Measurements from ENCODE around the gene EEA1.
"Not testable (repeated sequence)": the region's sequence is repeated elsewhere in the genome, so short reads cannot be mapped to it uniquely, and the experiment has no call there.

Gene EEA1

DNA sequence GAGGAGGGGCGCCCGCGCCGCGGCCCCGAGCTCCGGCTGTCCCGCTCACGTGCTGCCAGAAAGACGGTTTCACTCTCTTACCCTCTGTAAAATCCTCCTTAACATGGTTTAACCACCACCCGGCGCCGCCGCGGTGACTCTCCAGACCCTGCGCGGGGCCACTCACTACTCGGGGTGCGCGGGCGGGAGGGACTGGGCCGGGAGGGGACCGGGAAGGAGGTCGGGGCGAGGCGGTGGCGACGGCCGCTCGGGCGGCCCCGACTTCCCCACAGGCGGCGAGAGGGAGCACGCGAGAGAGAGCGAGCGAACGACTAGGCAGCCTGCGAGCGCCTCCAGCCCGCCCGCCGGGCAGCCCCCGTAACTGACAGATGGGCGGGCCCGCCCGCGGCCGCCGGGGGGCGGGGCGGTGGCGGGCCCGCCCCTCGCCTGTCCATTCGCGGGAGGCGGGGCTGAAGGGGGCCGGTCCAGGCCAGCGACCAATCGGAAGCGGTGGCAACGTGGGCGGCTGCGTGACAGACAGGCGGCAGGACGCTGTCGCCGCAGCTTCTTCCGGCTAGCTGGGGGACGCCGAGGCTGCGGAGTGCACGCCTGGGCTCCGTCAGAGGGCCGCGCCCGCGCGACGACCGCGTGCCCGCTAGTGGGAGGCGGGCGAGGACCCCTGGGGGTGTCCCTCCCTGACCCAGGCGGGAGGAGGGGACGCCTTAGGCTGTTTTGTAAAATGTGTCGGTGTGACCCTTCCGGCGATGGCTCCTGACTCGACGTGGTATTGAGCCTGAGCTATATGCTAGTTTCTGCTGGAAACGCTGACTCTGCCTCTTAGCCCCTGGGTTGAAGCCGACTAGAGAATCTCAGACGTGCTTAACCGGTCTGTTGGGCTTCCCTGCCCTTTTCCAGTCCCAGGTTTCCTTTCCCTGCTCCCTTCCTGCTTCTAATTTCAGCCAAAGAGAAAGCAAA, at the start of gene EEA1:
TSS of gene EEA1 (minus strand) at position 334 of the 954 bp plus-strand sequence. CDS start at position 105, 229 bp downstream.
- peak; percentile 97 for DNase-seq (ENCODE audit: low read depth)

DNA sequence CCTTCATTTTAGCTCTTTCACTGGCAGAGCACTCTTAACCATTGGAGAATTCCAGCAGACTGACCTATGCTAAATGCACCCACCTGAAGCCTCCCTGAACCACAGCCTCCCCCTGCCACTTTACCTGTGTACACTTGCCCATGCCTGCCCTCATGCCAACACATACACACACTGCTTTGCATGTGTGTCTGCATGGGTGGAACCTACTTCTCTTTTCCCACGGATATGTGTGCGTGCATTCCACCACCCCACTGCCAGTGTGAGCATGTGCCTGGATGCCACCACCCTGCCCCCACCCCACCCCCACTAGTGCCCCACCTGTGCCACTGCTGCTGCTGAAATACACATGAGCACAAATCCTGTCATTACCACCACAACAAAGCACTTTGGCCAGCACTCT, 49.5 kb upstream of the EEA1 start:
- no peak for DNase-seq (ENCODE audit: low read depth)

DNA sequence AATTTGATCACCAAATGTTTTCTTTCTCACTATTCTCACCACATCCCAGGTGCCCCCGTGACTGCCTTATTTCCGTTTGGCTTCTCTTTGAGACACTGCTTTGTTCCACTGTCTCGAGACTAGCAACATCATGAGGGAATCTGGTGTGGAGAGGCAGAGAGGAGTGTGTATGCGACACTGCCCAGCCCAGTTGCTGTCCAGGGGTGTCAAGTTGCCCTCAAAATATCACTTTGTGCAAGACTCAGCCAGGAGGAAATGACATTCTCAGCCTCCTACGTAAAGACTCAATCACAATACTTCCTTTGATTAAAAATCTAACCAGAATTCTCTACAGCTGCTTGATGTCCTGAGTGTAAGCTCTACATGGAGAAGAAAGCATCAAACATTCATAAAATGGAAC, 48.2 kb upstream of the EEA1 start:
- DNase-seq (ENCODE audit: low read depth) = no peak

DNA sequence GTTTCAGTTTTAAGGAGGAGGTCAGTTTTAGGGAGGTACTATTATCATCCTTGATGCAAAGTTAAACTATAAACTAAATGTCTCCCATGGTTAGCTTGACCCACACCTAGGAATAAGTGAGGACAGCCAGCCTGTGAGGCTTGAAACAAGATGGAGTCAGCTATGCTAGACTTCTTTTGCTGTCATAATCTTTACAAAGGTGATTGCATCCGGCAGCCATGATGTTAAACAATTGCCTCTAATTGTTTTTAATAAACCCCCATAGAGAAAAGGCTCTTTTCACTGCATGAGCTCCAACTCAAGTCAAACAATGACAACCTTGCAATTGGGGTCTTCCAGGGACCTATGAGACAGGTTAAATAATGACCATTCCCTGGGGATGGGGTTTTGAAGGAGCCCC, 45.7 kb upstream of the EEA1 start:
- no peak for DNase-seq (ENCODE audit: low read depth)

DNA sequence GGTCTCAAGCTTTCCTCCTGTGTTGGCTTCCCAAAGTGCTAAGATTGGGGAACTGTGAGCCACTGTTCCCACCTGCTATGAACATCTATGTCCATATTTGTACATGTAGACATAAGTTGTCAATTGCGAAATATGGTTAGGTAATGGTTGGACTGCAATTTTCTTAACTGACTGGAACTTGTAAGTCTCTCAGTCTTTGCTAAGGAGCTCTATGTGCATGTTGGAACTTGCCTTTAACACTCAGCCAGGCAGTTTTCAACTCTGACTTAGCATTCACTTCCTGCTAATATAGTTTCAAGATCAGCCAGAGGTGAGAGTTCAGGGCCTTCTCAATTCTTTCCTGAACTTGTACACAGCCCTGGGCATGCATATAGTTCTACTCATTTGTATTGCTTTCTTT, 44.5 kb upstream of the EEA1 start:
- peak; percentile 19 for DNase-seq (ENCODE audit: low read depth)

DNA sequence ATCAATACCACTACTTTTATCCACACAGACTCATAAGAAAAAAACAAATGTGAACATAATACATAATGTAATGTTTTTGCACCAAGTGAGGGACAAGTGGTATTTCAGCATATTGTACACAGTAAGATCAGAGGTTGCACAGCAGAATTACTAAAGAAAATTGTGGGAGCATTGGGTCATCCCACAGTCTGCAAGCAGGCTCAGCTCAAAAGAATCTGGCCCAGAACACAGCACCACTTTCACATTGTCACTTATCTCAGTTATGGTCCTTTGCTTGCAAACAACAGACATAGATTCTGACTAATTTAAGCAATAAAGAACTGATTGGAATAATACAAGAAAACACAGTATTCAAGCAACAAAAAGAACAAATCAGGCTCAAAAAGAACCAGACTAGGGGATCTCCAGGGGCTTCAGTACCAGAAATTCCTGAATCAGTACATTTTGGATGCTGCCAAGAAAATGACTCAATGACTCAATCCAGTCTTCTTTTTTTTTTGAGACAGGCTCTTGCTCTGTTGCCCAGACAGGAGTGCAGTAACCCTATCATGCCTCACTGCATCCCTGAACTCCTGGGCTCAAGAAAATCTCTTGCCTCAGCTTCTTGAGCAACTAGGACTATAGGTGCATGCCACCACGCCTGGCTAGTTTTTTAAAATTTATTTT, 42.9 kb upstream of the EEA1 start:
- DNase-seq (ENCODE audit: low read depth) = peak; percentile 82

DNA sequence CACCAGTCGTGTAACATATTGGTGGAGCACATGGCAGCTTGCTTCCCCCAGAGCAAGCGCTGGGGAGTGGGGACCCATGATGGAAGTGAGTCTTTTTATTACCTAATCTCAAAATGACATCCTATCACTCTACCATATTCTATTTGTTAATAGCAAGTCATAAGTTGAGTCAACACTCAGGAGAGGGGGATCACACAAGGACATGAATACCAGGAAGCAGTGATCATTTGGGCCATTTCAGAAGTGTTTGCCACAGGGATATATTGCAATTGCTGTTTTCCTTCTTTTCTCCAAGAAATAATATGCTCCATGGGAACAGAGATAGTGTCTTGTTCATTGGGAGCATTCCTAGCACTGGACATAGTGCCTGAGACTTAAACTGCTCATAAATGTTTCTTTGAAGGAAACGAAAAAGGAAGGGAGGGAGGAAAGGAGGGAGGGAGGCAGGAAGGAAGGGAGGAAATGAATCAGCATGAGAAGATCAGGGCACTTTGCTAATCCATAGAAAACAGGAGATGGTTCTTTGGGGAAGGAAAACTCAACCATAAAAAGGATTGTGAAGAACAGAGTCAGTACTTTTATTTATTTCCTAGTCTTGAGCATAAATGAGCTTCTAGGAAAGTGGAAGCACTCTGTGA, 39.2 kb upstream of the EEA1 start:
- peak; percentile 62 for DNase-seq (ENCODE audit: low read depth)

DNA sequence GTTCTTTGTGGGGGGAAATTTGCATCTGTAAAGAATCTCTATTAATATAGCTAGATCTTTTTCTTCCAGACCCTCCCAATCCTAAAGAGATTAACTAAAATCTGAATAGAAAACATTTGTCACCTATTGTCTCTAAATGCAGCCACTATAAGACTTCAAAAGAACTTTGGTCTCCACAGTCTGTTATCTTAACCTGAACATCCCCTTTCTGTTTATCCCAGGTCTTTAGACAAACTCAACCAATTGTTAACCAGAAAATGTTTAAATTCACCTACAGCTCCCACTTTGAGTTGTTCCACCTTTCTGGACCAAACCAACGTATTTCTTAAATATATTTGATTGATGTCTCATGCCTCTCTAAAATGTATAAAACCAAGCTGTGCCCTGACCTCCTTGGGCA, 35.3 kb upstream of the EEA1 start:
- not testable (repeated sequence) for DNase-seq (ENCODE audit: low read depth)

DNA sequence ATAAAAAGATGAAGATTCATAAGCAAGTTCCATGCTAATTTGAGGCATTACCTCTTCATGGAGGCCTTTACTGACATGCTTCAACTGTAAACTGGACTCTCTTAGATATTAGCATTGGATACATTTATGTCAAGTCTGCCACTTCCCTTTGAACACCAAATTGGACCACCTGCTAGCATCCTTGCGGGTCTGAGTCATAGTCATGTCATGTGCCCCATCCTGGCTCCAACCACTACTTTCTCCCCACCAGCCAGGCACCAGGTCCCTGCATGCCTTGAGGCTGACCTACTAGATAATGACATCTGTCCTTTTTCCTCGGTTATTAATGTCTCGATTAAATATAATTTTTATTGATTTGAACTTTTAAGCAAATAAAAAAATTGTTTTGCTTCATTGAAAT, 32.9 kb upstream of the EEA1 start:
- peak; percentile 68 for DNase-seq (ENCODE audit: low read depth)

DNA sequence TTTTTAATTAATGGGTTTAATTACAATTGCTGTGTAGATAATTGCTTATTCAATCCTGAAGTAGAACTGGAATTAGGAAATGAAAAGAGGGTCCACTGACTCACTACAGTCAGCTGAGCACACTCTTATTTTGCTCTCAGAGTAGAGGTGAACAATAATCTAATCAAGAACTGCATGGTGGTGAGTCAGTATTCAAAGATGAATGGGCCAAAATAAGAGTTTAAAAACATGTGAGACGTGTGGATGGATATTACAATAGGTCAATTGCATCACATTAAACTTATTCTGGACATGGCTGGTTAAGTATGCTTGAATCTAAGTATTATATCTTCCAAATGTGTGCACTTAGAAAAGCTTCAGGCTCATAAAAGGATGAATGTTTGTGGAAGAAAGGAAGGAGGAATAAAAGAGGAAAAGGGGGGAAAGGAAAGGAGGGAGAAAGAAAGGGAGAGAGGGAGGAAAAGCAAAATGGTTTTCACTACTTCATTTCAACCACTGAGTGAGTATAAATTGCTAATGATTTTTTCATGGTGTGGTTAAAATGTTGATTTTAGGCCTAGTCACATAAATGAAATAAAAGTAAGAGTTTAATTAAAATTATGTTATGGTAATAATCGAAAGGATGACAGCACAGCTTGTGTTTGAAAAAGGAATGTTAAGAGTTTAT, 27.0 kb upstream of the EEA1 start:
- peak; percentile 77 for DNase-seq (ENCODE audit: low read depth)

DNA sequence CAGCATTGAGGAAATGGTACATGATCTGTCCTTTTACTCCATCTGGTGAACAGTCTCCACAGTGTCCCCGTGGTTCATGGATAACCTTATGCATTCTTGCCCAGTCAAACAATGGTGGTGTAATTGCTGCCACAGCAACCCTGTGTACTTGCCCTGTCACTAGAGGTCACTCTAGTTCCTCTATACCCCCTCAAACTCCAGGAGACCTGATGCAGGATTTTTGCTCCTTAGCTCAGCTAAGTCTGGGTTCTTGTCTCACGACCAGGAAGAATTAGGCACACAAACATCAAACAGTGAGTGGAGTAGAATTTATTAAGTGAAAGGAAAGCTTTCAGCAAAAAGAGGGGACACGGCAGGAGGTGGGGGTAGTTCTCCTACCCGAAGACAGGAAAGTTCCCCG, 24.7 kb upstream of the EEA1 start:
- no peak for DNase-seq (ENCODE audit: low read depth)

DNA sequence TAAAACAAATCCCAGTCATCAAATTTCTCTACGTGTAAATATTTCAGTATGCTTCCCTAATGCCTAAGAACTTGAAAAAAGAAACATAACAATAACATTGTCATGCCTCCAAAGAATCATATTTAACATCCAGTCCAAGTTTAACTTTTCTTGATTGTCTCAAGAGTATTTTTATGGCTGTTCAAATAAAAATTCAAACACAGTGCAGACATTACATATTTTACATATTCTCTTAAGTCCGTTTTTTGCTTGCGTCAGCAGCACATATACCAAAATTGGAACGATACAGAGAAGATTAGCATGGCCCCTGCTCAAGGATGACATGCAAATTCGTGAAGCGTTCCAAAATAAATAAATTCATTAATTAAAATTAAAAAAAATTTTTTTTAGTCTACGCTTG, 23.3 kb upstream of the EEA1 start:
- DNase-seq (ENCODE audit: low read depth) = no peak

DNA sequence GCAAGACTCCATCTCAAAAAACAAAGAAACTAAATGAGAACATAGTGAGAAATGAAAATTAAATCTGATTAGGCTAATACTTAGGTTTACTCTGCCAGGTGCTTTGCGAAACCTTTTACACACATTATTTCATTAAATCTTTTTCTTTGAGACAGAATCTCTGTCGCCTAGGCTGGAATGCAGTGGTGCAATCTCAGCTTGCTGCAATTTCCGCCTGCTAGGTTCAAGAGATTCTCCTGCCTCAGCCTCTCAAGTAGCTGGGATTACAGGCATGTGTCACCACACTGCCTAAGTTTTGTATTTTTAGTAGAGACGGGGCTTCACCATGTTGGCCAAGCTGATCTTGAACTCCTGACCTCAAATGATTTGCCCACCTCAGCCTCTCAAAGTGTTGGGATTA, 21.9 kb upstream of the EEA1 start:
- DNase-seq (ENCODE audit: low read depth) = no peak

DNA sequence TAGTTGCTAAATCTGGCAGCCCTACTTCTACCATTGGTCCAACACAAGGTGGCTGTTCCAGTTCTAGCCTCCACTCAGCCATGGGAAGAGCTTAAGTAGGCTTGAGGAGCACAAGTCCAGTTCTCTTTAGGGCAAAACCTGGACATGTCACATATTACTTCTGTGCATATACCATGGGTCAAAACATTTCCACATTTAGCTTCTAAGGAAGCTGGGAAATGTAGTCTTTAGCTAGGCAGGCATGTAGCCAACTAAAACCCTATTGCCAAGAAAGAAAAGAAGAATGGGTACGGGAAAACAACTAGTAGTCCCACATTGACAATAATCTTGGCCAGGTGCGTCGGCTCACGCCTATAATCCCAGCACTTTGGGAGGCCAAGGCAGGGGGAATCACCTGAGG, 20.9 kb upstream of the EEA1 start:
- DNase-seq (ENCODE audit: low read depth) = no peak

DNA sequence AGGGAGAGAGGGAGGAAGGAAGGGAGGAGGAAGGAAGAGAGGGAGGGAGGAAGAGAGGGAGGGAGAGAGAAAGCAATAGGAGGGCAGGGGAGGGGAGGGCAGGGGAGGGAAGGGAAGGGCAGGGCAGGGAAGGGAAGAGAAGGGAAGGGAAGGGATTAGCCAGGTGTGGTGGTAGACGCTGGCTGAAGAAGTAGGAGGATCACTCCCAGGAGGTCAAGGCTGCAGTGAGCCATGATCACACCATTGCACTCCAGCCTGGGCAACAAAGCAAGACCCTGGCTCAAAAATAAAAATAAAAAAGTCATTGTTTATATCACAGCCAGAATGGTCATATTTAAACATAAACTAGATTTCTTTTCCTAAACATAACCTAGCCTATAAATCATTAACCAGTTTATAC, 20.4 kb upstream of the EEA1 start:
- DNase-seq (ENCODE audit: low read depth) = no peak

DNA sequence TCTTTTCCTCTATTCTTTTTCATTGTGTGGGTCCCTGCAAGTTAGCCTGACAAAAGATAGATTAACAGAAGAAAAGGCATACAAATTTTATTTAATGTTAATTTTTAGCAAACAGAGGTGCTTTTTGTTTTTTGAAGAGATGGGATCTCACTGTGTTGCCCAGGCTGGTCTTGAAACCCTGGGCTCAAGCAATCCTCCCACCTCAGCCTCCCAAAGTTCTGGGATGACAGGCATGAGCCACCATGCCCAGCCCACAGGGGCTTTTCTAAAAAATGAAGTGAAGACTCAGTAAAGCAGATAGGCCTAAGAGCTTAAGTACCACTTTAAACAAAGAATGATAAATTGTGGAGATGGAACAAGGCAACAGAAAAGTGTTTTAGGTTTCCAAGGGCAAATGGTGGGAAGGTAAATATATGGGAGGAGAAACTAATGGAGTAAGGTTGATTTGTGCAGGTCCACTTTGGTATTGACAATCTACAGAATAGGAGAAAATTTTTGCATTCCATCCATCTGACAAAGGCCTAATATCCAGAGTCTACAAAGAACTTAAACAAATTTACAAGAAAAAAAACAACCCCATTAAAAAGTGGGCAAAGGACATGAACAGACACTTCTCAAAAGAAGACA, 18.6 kb upstream of the EEA1 start:
- DNase-seq (ENCODE audit: low read depth) = no peak

DNA sequence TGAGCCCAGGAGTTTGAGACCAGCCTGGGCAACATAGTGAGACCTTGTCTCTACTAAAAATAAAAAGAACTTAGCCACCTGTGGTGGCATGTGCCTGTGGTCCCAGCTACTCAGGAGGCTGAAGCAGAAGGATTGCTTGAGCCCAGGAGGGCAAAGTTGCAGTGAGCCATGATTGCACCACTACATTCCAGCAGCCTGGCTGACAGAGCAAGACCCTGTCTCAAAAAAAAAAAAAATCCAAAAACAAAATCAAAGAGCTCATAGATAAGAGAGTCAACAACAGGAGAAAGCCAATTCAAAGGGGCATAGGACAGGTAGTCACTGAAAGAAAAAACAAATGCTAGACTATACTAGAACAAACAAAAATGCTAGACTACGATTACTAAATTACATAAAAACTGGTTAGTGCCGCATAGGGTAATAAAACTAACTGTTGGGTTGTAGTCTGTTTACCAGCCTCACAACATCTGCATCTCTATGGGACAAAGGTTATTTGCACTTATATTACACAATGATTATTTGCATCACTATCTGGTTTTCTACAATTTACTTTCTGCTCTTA, 16.6 kb upstream of the EEA1 start:
- no peak for DNase-seq (ENCODE audit: low read depth)

DNA sequence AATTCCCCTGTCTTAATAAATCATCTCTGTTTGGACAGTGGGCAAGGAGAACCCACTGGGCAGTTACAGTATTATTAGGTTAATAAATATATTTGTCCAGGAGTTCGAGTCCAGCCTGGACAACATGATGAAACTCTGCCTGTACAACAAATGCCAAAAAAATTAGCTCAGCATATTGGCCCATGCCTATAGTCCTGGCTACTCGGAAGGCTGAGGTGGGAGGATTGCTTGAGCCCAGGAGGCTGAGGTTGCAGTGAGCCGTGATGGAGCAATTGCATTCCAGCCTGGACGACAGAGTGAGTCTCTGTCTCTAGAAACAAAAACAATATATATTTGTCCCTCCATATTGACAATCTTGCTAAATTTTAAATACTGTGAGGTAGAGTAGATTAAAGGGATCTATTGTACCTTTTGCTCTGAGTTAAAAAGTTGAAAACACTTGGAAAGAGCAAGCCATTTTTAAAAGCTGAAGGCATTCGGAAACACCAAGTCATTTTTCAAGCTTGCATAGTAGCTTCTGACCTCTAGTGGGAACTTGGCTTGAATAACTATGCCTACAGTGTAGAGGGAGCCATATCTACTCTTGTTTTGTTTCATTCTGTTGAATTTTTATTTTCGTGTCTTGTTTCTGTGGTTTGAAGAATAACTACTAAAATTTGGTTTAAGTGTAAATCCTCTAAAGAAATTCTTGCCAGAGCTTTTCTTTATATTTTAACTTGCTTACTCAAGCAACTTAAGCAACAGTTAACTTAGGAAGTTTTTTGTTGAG, 14.6 kb upstream of the EEA1 start:
- DNase-seq (ENCODE audit: low read depth) = peak; percentile 47

DNA sequence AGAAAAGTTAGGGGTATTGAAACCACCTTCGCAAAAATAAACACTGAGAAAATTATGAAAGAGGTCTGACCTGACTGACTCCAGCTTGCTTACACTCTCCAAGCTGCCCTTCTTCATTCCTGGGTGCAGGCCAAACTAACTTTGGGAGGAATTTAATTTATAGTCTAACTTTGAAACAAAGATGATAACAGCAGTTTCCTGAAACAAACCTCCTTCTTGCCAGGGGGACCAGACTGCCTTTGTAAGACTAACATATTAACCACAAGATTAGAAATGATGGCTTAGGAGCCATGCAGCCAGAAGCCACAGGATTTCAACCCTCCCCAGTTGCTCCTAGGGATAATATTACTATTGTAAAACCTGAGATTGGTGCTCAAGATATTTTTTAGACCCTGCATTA, 13.8 kb upstream of the EEA1 start:
- DNase-seq (ENCODE audit: low read depth) = no peak

DNA sequence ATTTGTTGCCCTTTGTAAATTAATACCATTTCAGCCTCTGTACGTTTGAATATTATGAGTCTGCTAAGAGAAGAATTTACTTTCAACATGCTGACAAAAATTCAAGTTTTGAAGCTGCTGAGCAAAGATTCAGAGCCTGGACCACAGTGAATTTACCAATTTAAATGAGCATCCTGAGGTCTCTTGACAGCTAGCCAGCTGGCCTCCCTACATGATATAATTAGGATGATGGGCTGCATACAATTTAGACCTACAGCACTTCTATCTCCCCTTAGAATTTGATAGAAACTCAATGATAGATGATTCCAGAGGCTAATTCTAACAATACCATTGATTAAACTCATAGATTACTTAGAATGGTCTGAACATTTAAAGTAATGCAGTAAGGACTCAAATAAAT, 10.0 kb upstream of the EEA1 start:
- no peak for DNase-seq (ENCODE audit: low read depth)

DNA sequence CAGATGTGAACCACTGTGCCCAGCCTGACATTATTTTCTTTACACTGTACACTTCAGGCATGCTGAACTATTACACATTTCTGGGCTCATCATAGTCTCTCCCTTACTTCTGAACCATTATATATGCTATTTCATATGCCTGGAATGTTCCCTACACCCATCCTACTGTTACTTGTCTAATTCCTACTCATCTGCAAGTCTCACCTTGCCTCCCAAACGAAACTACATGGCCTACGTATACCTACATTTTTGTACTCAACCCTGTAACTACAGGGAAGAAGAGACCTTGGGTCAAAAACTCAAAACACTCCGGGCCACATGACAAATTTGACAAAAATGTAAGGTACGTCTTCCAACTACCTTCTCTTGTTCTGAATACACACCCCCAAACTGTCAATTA, 9.5 kb upstream of the EEA1 start:
- no peak for DNase-seq (ENCODE audit: low read depth)
